Measurements from ENCODE around the gene KRT38. TPM values are rescaled to one million over a fixed set of nuclear protein-coding genes. Genes with fewer than 3 reads are reported as not detected.

KRT38 gene
- total and polyA plus RNA-seq, 2 of the 8 experiments (the other 6 are each of a cell fraction or from before 2014, with no cell fraction given): not detected

GRCh38 chr17:41416479-41416878, 24.3 kb downstream of the KRT38 start:
- H3K56ac ChIP-seq (replicated peaks; ENCODE audit: insufficient read length, low read depth, low read length): no peak overlapping the region
- no peak overlapping the region for H3K9ac ChIP-seq (replicated peaks in 1 of 4; ENCODE audit: extremely low read depth in 1 of 4, low read depth in 3 of 4, low read length in 3 of 4)
- H3K4me2 ChIP-seq (ENCODE audit: insufficient read depth in 1 of 2, low read depth in 2 of 2, low read length in 2 of 2): no peak overlapping the region
- no peaks in the 10 kb centered on the region for H3K79me2 ChIP-seq (ENCODE audit: control insufficient read depth in 1 of 2, insufficient read depth in 2 of 2, low read length in 2 of 2)
- no peak for FAIRE-seq
- H2BK5ac ChIP-seq (ENCODE audit: low read depth, low read length): no peak overlapping the region
- no peak overlapping the region for H3K23ac ChIP-seq (ENCODE audit: insufficient read length)
- H2BK12ac ChIP-seq (ENCODE audit: low read depth, low read length): no peak overlapping the region
- 96% methylated on average over 5 of the region's 5 CpGs; no CpG with 5 or more reads in 1 of the 2 experiments for WGBS, 2 experiments (ENCODE audit: extremely low coverage in 1 of 2, insufficient coverage in 1 of 2, insufficient read length in 1 of 2, insufficient replicate concordance in 2 of 2, low coverage in 1 of 2, low lambda C conversion rate in 2 of 2, missing lambda C conversion rate in 1 of 2)
- no peak overlapping the region for H3K4me3 ChIP-seq (ENCODE audit: extremely low read depth in 1 of 4, insufficient read depth in 2 of 4, low read depth in 3 of 4, low read length in 4 of 4)
- no peak overlapping the region for H2AK5ac ChIP-seq (ENCODE audit: low read depth, low read length)
- H2BK15ac ChIP-seq (ENCODE audit: low read length): no peak overlapping the region
- no peak overlapping the region for H2BK20ac ChIP-seq (ENCODE audit: low read length)
- no peaks in the 10 kb centered on the region for H3K23me2 ChIP-seq (ENCODE audit: low read depth, low read length)
- no peak overlapping the region for H4K5ac ChIP-seq (ENCODE audit: insufficient read length, low read depth, low read length)
- no peak overlapping the region for H2BK120ac ChIP-seq (replicated peaks; ENCODE audit: low read depth, low read length)
- no peaks in the 10 kb centered on the region for H3K9me3 ChIP-seq (ENCODE audit: insufficient read depth in 2 of 2, low read depth in 1 of 2, low read length in 1 of 2)
- H3K27me3 ChIP-seq (replicated peaks in 1 of 4; ENCODE audit: control insufficient read depth in 3 of 4, extremely low read depth in 1 of 4, insufficient read depth in 3 of 4, low read length in 3 of 4): no peaks in the 10 kb centered on the region; a peak in 2 of 7 replicates
- no peak overlapping the region for H3K4ac ChIP-seq (replicated peaks; ENCODE audit: insufficient read length, low read depth, low read length)
- H4K8ac ChIP-seq (ENCODE audit: extremely low read depth, insufficient read depth, low read length): no peak overlapping the region
- H3K18ac ChIP-seq (ENCODE audit: extremely low read depth, low read length): no peak overlapping the region
- H2AFZ ChIP-seq (ENCODE audit: low read length): no peak overlapping the region
- ChIA-PET POLR2A (ENCODE audit: partially characterized antibody) (no interaction called here), CTCF (ENCODE audit: partially characterized antibody) (interaction anchor here (0.7 to 3.8 kb wide), 11 partner anchors 10 to 500 kb away, joined by 3 to 51 read pairs (median 5); no protein-coding TSS in a partner anchor)
- H4K20me1 ChIP-seq (replicated peaks in 1 of 2; ENCODE audit: control insufficient read depth in 1 of 2, insufficient read depth in 2 of 2, low read length in 2 of 2): no peaks in the 10 kb centered on the region
- peaks cover 0 to 7% (median 0%) of the 10 kb centered on the region in 4 experiments; a peak in 4 of 7 replicates for H3K4me1 ChIP-seq (replicated peaks in 1 of 4; ENCODE audit: control insufficient read depth in 3 of 4, insufficient read depth in 4 of 4, low read length in 3 of 4)
- H3K27ac ChIP-seq (ENCODE audit: low read depth, low read length): no peak overlapping the region
- no peaks in the 10 kb centered on the region for H3K79me1 ChIP-seq (ENCODE audit: low read depth, low read length)
- H4K91ac ChIP-seq (replicated peaks; ENCODE audit: insufficient read length, low read length): no peak overlapping the region
- H3K36me3 ChIP-seq (ENCODE audit: control insufficient read depth in 2 of 4, insufficient read depth in 4 of 4, low read length in 3 of 4): no peaks in the 10 kb centered on the region
- no peak overlapping the region for H3K14ac ChIP-seq (ENCODE audit: insufficient read length)
- no peak for DNase-seq (ENCODE audit: low read depth in 1 of 2, low spot score in 2 of 2)
- TF ChIP-seq TEAD4 (IDR thresholded peaks at IDR 0.05; ENCODE audit: low read depth, low read length): no peak

All from H1 (cell line).